ENCODE data around the gene TSC22D1.
A peak's percentile ranks its signal among the peaks of the same experiment; 100 is the strongest.

TSC22D1 gene

GRCh38 chr13:44437356-44438233 lies 138.5 kb downstream of the TSC22D1 start:
- no peak overlapping the region for H4K12ac ChIP-seq (ENCODE audit: low read depth, low read length)
- no peak overlapping the region for H3K4me3 ChIP-seq (ENCODE audit: low read depth, low read length)
- H3K23ac ChIP-seq (ENCODE audit: low read length) = no peak overlapping the region
- no peak overlapping the region for H2AK5ac ChIP-seq (ENCODE audit: low read length)
- no peak overlapping the region for H3K4ac ChIP-seq (ENCODE audit: low read depth, low read length)
- no peak overlapping the region for H3K9ac ChIP-seq (ENCODE audit: low read length)
- peaks cover 6 to 12% of the 10 kb centered on the region in 2 experiments for H3K36me3 ChIP-seq (ENCODE audit: control insufficient read depth in 1 of 2, insufficient read depth in 2 of 2, low read length in 2 of 2)
- no peak overlapping the region for H3K18ac ChIP-seq (ENCODE audit: low read length)
- WGBS (ENCODE audit: extremely low coverage, insufficient coverage, insufficient read length) = no CpG with 5 or more reads among the region's 5 CpGs
- peaks cover 11% of the 10 kb centered on the region for H3K79me1 ChIP-seq (ENCODE audit: low read length)
- H3K14ac ChIP-seq (ENCODE audit: low read length) = no peak overlapping the region
- H2AFZ ChIP-seq (ENCODE audit: insufficient read depth, low read length, poor library complexity) = peak overlapping the region; percentile 94
- peaks cover 6% of the 10 kb centered on the region in 2 experiments for H3K4me1 ChIP-seq (ENCODE audit: control insufficient read depth in 1 of 2, insufficient read depth in 2 of 2, low read length in 2 of 2)
- no peaks in the 10 kb centered on the region for H3K9me3 ChIP-seq (ENCODE audit: insufficient read depth, low read depth, low read length)
- peak in 1 of 2 donors; percentile 77 for DNase-seq
- no peak overlapping the region for H4K8ac ChIP-seq (ENCODE audit: low read depth, low read length)
- H3K27me3 ChIP-seq (ENCODE audit: insufficient read depth, low read length) = no peaks in the 10 kb centered on the region
- no peak overlapping the region for H4K91ac ChIP-seq (ENCODE audit: low read depth, low read length)
- H2BK5ac ChIP-seq (ENCODE audit: low read depth, low read length, poor library complexity) = no peak overlapping the region
- H2BK12ac ChIP-seq (ENCODE audit: low read length) = no peak overlapping the region
- peak overlapping the region; percentile 84 for H3K4me2 ChIP-seq (ENCODE audit: low read length)
- peaks cover 10% of the 10 kb centered on the region for H3K79me2 ChIP-seq (ENCODE audit: control insufficient read depth, insufficient read depth, low read length, poor library complexity)
- H2BK120ac ChIP-seq (ENCODE audit: insufficient read depth, low read length, poor library complexity) = no peak overlapping the region
- no peak overlapping the region for H3K27ac ChIP-seq (ENCODE audit: low read depth, low read length)

GRCh38 chr13:44436589-44437337 lies 139.4 kb downstream of the TSC22D1 start:
- Histone ChIP-seq H3K23ac (ENCODE audit: low read length) (no peak overlapping the region), H4K91ac (ENCODE audit: low read depth, low read length) (peak overlapping the region; percentile 75), H4K8ac (ENCODE audit: low read depth, low read length) (peak overlapping the region; percentile 93), H3K4ac (ENCODE audit: low read depth, low read length) (peak overlapping the region; percentile 97), H3K4me3 (ENCODE audit: low read depth, low read length) (peak overlapping the region; percentile 84), H3K36me3 (ENCODE audit: control insufficient read depth in 1 of 2, insufficient read depth in 2 of 2, low read length in 2 of 2) (peaks cover 6 to 12% of the 10 kb centered on the region in 2 experiments), H2AK5ac (ENCODE audit: low read length) (no peak overlapping the region), H2BK5ac (ENCODE audit: low read depth, low read length, poor library complexity) (peak overlapping the region; percentile 97), H3K4me1 (ENCODE audit: control insufficient read depth in 1 of 2, insufficient read depth in 2 of 2, low read length in 2 of 2) (peaks cover 6% of the 10 kb centered on the region in 2 experiments), H2AFZ (ENCODE audit: insufficient read depth, low read length, poor library complexity) (peak overlapping the region; percentile 94), H3K79me1 (ENCODE audit: low read length) (peaks cover 11% of the 10 kb centered on the region), H3K9ac (ENCODE audit: low read length) (peak overlapping the region; percentile 89), H3K27me3 (ENCODE audit: insufficient read depth, low read length) (no peaks in the 10 kb centered on the region), H4K12ac (ENCODE audit: low read depth, low read length) (peak overlapping the region; percentile 92), H3K79me2 (ENCODE audit: control insufficient read depth, insufficient read depth, low read length, poor library complexity) (peaks cover 10% of the 10 kb centered on the region), H3K4me2 (ENCODE audit: low read length) (peak overlapping the region; percentile 84), H3K14ac (ENCODE audit: low read length) (peak overlapping the region; percentile 89), H3K18ac (ENCODE audit: low read length) (peak overlapping the region; percentile 97), H2BK120ac (ENCODE audit: insufficient read depth, low read length, poor library complexity) (peak overlapping the region; percentile 84), H2BK12ac (ENCODE audit: low read length) (peak overlapping the region; percentile 53), H3K9me3 (ENCODE audit: insufficient read depth, low read depth, low read length) (no peaks in the 10 kb centered on the region), H3K27ac (ENCODE audit: low read depth, low read length) (peak overlapping the region; percentile 82)
- WGBS (ENCODE audit: extremely low coverage, insufficient coverage, insufficient read length) = no CpG with 5 or more reads among the region's 38 CpGs
- peak; percentile 84 to 86 for DNase-seq

GRCh38 chr13:44435919-44436510 lies 140.1 kb downstream of the TSC22D1 start:
- Histone ChIP-seq H3K36me3 (ENCODE audit: control insufficient read depth in 1 of 2, insufficient read depth in 2 of 2, low read length in 2 of 2) (peaks cover 6 to 12% of the 10 kb centered on the region in 2 experiments), H2BK12ac (ENCODE audit: low read length) (no peak overlapping the region), H3K9me3 (ENCODE audit: insufficient read depth, low read depth, low read length) (no peaks in the 10 kb centered on the region), H3K79me1 (ENCODE audit: low read length) (peaks cover 11% of the 10 kb centered on the region), H3K79me2 (ENCODE audit: control insufficient read depth, insufficient read depth, low read length, poor library complexity) (peaks cover 10% of the 10 kb centered on the region), H3K9ac (ENCODE audit: low read length) (peak overlapping the region; percentile 89), H3K14ac (ENCODE audit: low read length) (peak overlapping the region; percentile 90), H4K8ac (ENCODE audit: low read depth, low read length) (peak overlapping the region; percentile 92), H3K18ac (ENCODE audit: low read length) (peak overlapping the region; percentile 76), H2BK5ac (ENCODE audit: low read depth, low read length, poor library complexity) (peak overlapping the region; percentile 96), H3K27ac (ENCODE audit: low read depth, low read length) (peak overlapping the region; percentile 66), H3K27me3 (ENCODE audit: insufficient read depth, low read length) (no peaks in the 10 kb centered on the region), H2AK5ac (ENCODE audit: low read length) (no peak overlapping the region), H2BK120ac (ENCODE audit: insufficient read depth, low read length, poor library complexity) (peak overlapping the region; percentile 68), H4K12ac (ENCODE audit: low read depth, low read length) (peak overlapping the region; percentile 96), H4K91ac (ENCODE audit: low read depth, low read length) (peak overlapping the region; percentile 91), H3K4me1 (ENCODE audit: control insufficient read depth in 1 of 2, insufficient read depth in 2 of 2, low read length in 2 of 2) (peaks cover 6% of the 10 kb centered on the region in 2 experiments), H3K4me3 (ENCODE audit: low read depth, low read length) (peak overlapping the region; percentile 73), H3K23ac (ENCODE audit: low read length) (no peak overlapping the region), H3K4me2 (ENCODE audit: low read length) (peak overlapping the region; percentile 49), H3K4ac (ENCODE audit: low read depth, low read length) (peak overlapping the region; percentile 97), H2AFZ (ENCODE audit: insufficient read depth, low read length, poor library complexity) (no peak overlapping the region)
- WGBS (ENCODE audit: extremely low coverage, insufficient coverage, insufficient read length) = no CpG with 5 or more reads among the region's 9 CpGs
- DNase-seq = peak in 1 of 2 donors; percentile 28

Data from trophoblast cell (in vitro differentiated cells and primary cell).